Forelimb muscle (tissue), 1 donor: ENCODE measurements around the gene KYNU. TPM values are rescaled to one million over a fixed set of nuclear protein-coding genes. Genes with fewer than 3 reads are reported as not detected.

Experiments used
- DNase-seq: peaks from one replicate; pipeline ENCODE4 v3.0.0-alpha.2; 2013; ENCODE audit warnings: low read depth
- polyA plus RNA-seq: library from polyadenylated mRNA; unstranded; fragments of 120-200 nt; gene quantifications from one replicate; pipeline ENCODE4 v1.2.1, GENCODE V29; 2013; ENCODE audit not compliant: insufficient read length

The KYNU gene
- polyA plus RNA-seq, 1 donor = 0.67 TPM

GRCh38 chr2:142965443-142965842, 88.0 kb downstream of the KYNU start:
- no peak for DNase-seq

GRCh38 chr2:142966284-142966683, 88.8 kb downstream of the KYNU start:
- no peak for DNase-seq

GRCh38 chr2:142967060-142967459, 89.6 kb downstream of the KYNU start:
- DNase-seq = no peak

- no peak for DNase-seq
These were observed 95.8 kb downstream of the KYNU start for GRCh38 chr2:142973160-142973821.

GRCh38 chr2:142973822-142974207, 96.4 kb downstream of the KYNU start:
- DNase-seq = no peak

GRCh38 chr2:142974288-142975024, 97.0 kb downstream of the KYNU start:
- DNase-seq = no peak

- no peak for DNase-seq
These were observed 97.8 kb downstream of the KYNU start for GRCh38 chr2:142975239-142975638.

GRCh38 chr2:142980246-142981068, 103.0 kb downstream of the KYNU start:
- DNase-seq = no peak

- DNase-seq = no peak
These were observed 103.6 kb downstream of the KYNU start for GRCh38 chr2:142981069-142981378.

- DNase-seq = no peak
These were observed 104.3 kb downstream of the KYNU start for GRCh38 chr2:142981756-142982155.

GRCh38 chr2:142983174-142983573, 105.7 kb downstream of the KYNU start:
- DNase-seq = no peak

- DNase-seq = no peak
These were observed 107.2 kb downstream of the KYNU start for GRCh38 chr2:142984657-142985056.

GRCh38 chr2:142987044-142987443, 109.6 kb downstream of the KYNU start:
- no peak for DNase-seq

GRCh38 chr2:142989273-142990204, 112.1 kb downstream of the KYNU start:
- DNase-seq = peak; percentile 32

GRCh38 chr2:142991295-142991694, 113.8 kb downstream of the KYNU start:
- DNase-seq = no peak

- DNase-seq = no peak
These were observed 115.4 kb downstream of the KYNU start for GRCh38 chr2:142992840-142993239.

GRCh38 chr2:142993771-142994170, 116.3 kb downstream of the KYNU start:
- DNase-seq = no peak

GRCh38 chr2:142994665-142995064, 117.2 kb downstream of the KYNU start:
- no peak for DNase-seq

GRCh38 chr2:142997231-142997630, 119.8 kb downstream of the KYNU start:
- DNase-seq = no peak

- no peak for DNase-seq
These were observed 123.1 kb downstream of the KYNU start for GRCh38 chr2:143000599-143000998.

GRCh38 chr2:143001501-143001900, 124.0 kb downstream of the KYNU start:
- no peak for DNase-seq

- no peak for DNase-seq
These were observed 138.2 kb downstream of the KYNU start for GRCh38 chr2:143015656-143016055.
